HFF-Myc (cell line): ENCODE measurements around the gene DLG5.
"Not testable (repeated sequence)": the region's sequence is repeated elsewhere in the genome, so short reads cannot be mapped to it uniquely, and the experiment has no call there.

Source experiments
- DNase-seq: peaks from one replicate; pipeline ENCODE4 v3.0.0-alpha.2; 2011; ENCODE audit warnings: low read depth; ENCODE audit errors: extremely low read depth
- H3K4me3 ChIP-seq: replicated peaks from 2 replicates; pipeline ENCODE4 v1.5.1; 2011; ENCODE audit warnings: low read depth, mild to moderate bottlenecking, control low read depth, low read length
- TF ChIP-seq, protein P1 (sequence below): IDR thresholded peaks from 2 replicates; pipeline ENCODE4 v1.5.1; 2012; ENCODE audit warnings: mild to moderate bottlenecking, low read depth, low read length, control low read depth; ENCODE audit errors: missing control alignments

Gene DLG5

DNA sequence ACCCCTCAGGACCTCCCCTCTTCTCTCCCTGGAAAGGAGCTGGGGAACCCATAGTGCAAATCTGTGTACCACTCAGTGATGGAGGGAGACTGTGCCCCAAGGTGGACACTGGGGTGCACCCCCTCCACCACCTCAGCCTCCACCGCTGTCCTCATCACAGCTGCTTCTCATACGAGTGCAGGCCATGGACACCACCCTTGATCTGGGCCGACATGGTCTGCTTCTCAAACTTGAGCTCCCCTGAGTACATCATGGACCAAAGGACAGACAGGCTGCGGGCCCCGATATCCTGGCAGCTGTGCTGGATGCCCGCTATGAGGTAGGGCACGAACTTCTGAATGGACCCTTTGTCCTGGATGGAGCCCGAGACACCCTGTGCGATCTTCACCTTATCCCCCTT lies 146.4 kb downstream of the DLG5 start:
- DNase-seq, result no peak
- no peak overlapping the region for H3K4me3 ChIP-seq
- TF ChIP-seq, protein P1, sequence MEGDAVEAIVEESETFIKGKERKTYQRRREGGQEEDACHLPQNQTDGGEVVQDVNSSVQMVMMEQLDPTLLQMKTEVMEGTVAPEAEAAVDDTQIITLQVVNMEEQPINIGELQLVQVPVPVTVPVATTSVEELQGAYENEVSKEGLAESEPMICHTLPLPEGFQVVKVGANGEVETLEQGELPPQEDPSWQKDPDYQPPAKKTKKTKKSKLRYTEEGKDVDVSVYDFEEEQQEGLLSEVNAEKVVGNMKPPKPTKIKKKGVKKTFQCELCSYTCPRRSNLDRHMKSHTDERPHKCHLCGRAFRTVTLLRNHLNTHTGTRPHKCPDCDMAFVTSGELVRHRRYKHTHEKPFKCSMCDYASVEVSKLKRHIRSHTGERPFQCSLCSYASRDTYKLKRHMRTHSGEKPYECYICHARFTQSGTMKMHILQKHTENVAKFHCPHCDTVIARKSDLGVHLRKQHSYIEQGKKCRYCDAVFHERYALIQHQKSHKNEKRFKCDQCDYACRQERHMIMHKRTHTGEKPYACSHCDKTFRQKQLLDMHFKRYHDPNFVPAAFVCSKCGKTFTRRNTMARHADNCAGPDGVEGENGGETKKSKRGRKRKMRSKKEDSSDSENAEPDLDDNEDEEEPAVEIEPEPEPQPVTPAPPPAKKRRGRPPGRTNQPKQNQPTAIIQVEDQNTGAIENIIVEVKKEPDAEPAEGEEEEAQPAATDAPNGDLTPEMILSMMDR, result no peak

DNA sequence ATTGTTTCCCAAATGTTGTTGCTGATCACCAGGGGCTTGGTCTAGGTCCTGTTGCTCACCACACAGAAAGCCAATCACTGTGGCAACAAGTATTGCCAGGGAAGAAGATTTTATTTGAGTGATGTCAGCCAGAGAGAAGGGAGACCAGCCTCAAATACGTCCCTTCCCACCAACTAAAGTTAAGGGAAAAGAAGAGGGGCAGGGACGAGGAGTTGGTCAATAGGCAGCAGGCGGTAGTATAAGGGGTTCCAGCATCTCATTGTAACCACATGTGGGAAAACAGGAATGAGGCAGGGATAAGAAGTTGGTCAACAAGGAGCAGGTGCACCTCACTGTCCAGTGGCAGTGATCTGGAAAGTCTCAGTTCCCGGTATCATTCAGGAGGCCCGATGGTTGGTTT lies 150.1 kb downstream of the DLG5 start:
- no peak overlapping the region for H3K4me3 ChIP-seq
- no peak for DNase-seq
- TF ChIP-seq, protein P1, result no peak

DNA sequence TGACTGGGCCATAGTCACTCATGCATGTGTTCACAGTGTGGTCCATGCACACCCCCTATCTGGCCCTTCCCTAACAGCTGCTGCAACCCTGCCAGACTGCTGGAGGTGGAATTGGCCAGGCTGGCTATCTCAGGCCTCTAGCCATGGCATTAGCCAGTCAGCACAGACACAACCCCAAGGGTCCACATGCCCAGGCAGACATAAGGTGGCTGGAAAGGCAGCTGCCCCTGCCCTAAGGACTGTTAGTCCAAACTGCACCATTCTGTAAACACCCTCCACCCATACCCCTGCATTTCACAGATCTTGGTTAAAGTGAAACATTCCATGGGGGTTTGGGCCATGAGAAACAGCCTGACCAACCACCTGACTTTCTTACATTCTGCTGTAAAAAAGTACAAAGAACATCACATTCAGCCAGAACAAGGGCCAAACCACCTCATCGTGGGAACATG lies 151.6 kb downstream of the DLG5 start:
- no peak overlapping the region for H3K4me3 ChIP-seq
- DNase-seq, result no peak
- TF ChIP-seq, protein P1, result no peak

DNA sequence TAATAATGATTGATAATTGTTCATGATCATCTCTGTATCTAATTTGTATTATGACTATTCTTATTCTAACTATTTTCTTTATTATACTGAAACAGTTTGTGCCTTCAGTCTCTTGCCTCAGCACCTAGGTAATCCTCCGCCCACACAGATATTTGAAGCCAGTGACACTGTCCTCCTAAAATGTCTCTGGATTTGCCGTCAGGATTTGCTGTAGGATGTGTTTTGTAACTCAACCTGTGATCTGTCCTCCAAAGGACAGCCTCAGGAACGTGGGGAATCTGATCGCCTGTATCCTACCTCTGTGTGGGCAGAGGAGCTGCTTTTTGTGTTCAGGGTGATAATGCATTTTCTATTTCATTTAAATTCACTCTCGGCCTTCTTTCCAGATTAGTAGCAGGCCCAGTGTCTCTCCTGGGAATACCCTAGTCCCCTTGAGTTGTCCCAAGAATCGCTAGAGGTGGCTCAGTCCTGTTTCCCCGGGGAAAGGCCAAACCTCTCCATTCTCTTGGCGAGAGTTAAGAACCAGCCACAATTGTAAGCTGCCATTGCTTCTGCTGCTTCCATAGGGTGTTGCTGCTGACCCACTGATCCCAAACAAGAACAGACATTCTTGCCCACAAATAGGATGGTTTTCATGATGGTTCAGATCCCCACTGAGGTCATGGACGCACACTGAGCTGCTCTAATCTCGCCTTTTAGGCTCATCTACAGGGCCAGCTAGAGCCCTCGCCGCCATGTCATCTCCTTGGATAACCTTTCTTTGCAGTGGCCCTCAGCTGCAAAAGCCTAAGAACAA lies 152.7 kb downstream of the DLG5 start:
- DNase-seq, result no peak
- TF ChIP-seq, protein P1, result no peak
- no peak overlapping the region for H3K4me3 ChIP-seq

DNA sequence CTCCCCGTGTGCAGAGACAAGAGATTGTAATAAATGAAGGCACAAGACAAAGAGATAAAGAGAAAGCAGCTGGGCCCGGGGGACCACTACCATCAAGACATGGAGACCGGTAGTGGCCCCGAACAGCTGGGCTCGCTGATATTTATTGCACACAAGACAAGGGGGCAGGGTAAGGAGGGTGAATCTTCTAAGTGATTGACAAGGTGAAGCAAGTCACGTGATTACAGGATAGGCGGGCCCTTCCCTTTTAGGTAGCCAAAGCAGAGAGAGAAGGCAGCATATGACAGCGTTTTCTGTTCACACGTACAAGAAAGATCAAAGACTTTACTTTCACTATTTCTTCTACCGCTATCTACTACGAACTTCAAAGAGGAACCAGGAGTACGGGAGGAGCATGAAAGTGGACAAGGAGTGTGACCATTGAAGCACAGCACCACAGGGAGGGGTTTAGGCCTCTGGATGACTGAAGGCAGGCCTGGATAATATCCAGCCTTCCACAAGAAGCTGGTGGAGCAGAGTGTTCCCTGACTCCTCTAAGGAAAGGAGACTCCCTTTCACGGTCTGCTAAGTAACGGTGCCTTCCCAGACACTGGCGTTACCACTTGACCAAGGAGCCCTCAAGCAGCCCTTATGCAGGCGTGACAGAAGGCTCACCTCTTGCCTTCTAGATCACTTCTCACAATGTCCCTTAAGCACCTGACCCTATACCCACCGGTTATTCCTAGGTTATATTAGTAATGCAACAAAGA lies 153.5 kb downstream of the DLG5 start:
- H3K4me3 ChIP-seq, DNase-seq: not testable (repeated sequence)

DNA sequence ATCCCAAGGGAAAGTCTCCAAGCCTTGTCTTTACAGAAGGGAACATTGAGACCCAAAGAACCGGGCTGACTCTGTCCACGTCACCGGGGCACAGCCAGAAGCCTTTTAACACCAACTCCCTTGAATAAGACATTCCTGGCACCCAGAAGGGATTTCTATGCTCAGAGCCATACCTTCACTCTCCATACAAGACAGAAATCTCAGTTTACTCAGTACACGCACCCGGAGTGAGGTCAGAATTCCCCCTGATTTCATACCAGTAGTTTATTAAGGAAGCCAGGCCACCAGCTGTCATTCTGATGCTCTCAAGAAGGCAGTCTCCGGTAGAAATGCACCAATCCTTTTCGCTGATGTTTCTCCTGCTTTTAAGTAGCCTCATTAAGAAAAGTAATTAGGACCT lies 154.7 kb downstream of the DLG5 start:
- DNase-seq, result no peak
- no peak overlapping the region for H3K4me3 ChIP-seq
- TF ChIP-seq, protein P1, result no peak

DNA sequence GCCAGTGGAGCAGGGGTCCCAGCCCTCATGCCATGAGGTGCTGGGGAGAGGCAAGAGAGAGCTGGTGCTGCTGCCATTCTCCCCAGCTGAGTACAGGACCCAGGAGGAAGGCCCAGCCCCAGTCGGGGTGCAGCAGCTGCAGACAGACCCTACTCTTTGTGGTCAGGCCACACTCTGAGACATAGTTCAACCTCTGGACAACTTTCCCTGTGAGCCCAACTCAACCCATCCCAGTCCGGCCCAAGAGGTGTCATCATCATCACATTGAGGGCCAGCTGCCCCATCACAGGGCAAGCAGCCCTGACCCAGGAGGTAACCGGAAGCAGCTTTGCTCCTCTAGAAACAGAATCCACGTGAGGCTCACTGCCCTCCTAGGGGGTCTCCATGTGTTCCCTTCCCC lies 155.1 kb downstream of the DLG5 start:
- H3K4me3 ChIP-seq, result no peak overlapping the region
- TF ChIP-seq, protein P1, result no peak
- DNase-seq, result no peak
